Sigmoid colon (tissue), 7 donors: ENCODE measurements around the gene FBXW8. TPM values are rescaled to one million over a fixed set of nuclear protein-coding genes. Genes with fewer than 3 reads are reported as not detected.

ENCODE experiments used
- DNase-seq: peaks from one replicate; pipeline ENCODE4 v3.0.0-alpha.2; 2019
- H3K27ac ChIP-seq, 4 donors: fragments of 200-600 bp; sonication (generic); one replicate each; pipeline ENCODE4 v1.5.1; 2016 to 2019; ENCODE audit warnings: mild to moderate bottlenecking in 1 of 4
- H3K27me3 ChIP-seq, 3 donors: fragments of 200-600 bp; sonication (generic); one replicate each; pipeline ENCODE4 v1.5.1; 2019; ENCODE audit warnings: mild to moderate bottlenecking in 1 of 3
- H3K36me3 ChIP-seq, 4 donors: fragments of 200-600 bp; sonication (generic); one replicate each; pipeline ENCODE4 v1.5.1; 2016 to 2019
- H3K4me1 ChIP-seq, 4 donors: fragments of 200-600 bp; sonication (generic); one replicate each; pipeline ENCODE4 v1.5.1; 2017 to 2019
- H3K4me3 ChIP-seq, 4 donors: fragments of 200-600 bp; sonication (generic); one replicate each; pipeline ENCODE4 v1.5.1; 2017 to 2019; ENCODE audit warnings: mild to moderate bottlenecking in 2 of 4, moderate library complexity in 1 of 4
- H3K9me3 ChIP-seq, 4 donors: fragments of 200-600 bp in 3 of 4; sonication (generic) in 3 of 4; one replicate each; pipeline versions ENCODE4 v1.5.1 to v1.6.1; 2013 to 2019
- CTCF ChIP-seq, 4 experiments: fragments of 450-650 bp in 3 of 4; fragments of 200-600 bp in 1 of 4; IDR thresholded peaks; one replicate each; pipeline ENCODE4 v1.5.1; 2016 to 2019; ENCODE audit warnings: antibody characterized with exemption in 4 of 4, mild to moderate bottlenecking in 3 of 4, moderate library complexity in 2 of 4
- EP300 ChIP-seq, 4 donors: sonication (generic); formaldehyde crosslinking; IDR thresholded peaks; one replicate each; pipeline ENCODE4 v1.6.1; 2017; ENCODE audit warnings: antibody characterized with exemption in 4 of 4
- POLR2A ChIP-seq, 2 donors: fragments of 450-650 bp; IDR thresholded peaks; one replicate each; pipeline ENCODE4 v1.6.1; 2016; ENCODE audit warnings: antibody characterized with exemption in 2 of 2, mild to moderate bottlenecking in 2 of 2, moderate library complexity in 2 of 2
- POLR2AphosphoS5 ChIP-seq, 4 donors: sonication (generic); formaldehyde crosslinking; IDR thresholded peaks; one replicate each; pipeline ENCODE4 v1.6.1; 2017; ENCODE audit warnings: antibody characterized with exemption in 4 of 4
- WGBS, 2 donors: extraction: QIAGEN DNeasy Blood & Tissue Kit; methylation state at CpG; one replicate each; pipeline ENCODE4 v1.1.7; 2013; 5-methylcytosine and 5-hydroxymethylcytosine counted together
- intact Hi-C: fragments of 100-400 bp; cut with DNase I; formaldehyde crosslinking; loops from one replicate; pipeline ENCODE4 v1.15.1; 2023
- polyA plus RNA-seq, 3 donors: library from polyadenylated mRNA; stranded (reverse); fragments of 200-250 nt; gene quantifications; one replicate each; pipeline ENCODE4 v1.2.3, GENCODE V29; 2013
- total RNA-seq, 4 donors: library from RNA; depleted of rRNA; stranded (reverse); fragments of >200 nt; gene quantifications; one replicate each; pipeline ENCODE4 v1.1.0, GENCODE V29; 2016
- donor health status: healthy with polysubstance abuse.
- donor health status: Bipolar disorder and iron deficiency.
- donor health status: healthy.

FBXW8 gene
- total and polyA plus RNA-seq, 7 donors = 2.3 to 19.1 (median 7.7) TPM

DNA sequence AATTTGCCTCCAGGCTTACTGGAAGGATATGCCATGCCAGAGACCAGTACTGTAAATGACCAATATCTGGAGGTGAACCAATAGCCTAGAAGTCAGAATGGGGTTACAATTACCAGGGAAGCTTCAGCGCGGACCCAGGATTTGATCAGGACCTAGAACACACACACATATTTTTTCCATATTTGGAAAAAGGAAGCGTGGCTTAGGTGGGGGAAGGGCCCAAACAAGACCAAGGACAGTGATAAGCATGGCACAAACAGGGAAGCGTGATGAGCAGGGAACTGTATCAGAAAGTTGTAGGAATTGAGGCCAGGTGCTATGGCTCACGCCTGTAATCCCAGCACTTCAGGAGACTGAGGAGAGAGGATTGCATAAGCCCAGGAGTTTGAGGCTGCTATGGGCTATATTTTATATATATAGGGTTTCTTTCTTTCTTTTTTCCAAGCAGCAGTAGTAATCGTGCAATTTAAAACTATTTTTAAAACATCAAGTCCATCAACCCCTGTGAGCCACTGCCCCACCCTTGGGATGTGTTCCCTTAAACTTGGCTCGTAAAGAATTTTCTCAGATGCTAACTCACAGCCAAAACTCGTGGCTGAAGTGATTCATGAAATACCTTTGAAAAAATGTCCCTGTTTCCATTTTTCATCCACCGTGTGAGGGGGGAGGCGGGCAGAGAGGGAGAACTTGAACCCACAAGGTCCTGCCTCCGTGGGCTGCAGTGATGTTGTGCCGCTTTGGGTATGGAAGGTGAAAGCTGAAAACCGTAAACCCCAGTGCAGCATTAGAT, 46.2 kb upstream of the FBXW8 start:
- TF ChIP-seq EP300 (IDR thresholded peaks at IDR 0.05) (no peak), POLR2AphosphoS5 (IDR thresholded peaks at IDR 0.05) (no peak), CTCF (IDR thresholded peaks at IDR 0.05) (no peak), POLR2A (IDR thresholded peaks at IDR 0.05) (no peak)
- no peak for DNase-seq
- Histone ChIP-seq H3K27ac (no peak overlapping the region), H3K9me3 (no peaks in the 10 kb centered on the region), H3K4me1 (peaks cover 0 to 8% (median 0%) of the 10 kb centered on the region in 4 donors), H3K27me3 (peaks cover 0 to 17% (median 0%) of the 10 kb centered on the region in 3 donors), H3K4me3 (no peak overlapping the region), H3K36me3 (no peaks in the 10 kb centered on the region)
- 65 to 75% methylated on average over 13 of the region's 13 CpGs for WGBS, 2 donors
- intact Hi-C loops = no loop called here

DNA sequence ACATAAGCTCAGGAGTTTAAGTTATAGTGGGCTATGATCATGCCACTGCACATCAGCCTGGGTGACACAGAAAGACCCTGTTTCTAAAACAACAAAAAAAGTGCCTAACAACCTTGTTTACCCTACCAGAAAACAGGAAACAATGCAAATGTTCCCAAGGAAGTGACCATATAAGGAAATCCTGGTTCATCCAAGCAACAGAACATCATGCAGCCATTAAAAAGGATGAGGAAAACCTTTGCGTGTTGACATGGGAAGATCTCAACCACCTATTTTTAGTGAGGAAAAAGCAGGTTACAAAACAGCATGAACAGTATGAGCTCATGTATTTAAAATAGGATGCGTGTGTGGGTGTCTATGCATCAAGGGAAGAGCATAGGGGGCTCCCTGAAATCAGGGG, 43.2 kb upstream of the FBXW8 start:
- intact Hi-C loops = no loop called here
- H3K4me1 ChIP-seq = peaks cover 0 to 8% (median 0%) of the 10 kb centered on the region in 4 donors
- no peak overlapping the region for H3K27ac ChIP-seq
- 92 to 97% methylated on average over 2 of the region's 2 CpGs for WGBS, 2 donors
- no peaks in the 10 kb centered on the region for H3K9me3 ChIP-seq
- peaks cover 0 to 14% (median 0%) of the 10 kb centered on the region in 3 donors for H3K27me3 ChIP-seq
- no peak for DNase-seq
- TF ChIP-seq EP300 (IDR thresholded peaks at IDR 0.05) = no peak
- no peak for TF ChIP-seq CTCF (IDR thresholded peaks at IDR 0.05)
- TF ChIP-seq POLR2AphosphoS5 (IDR thresholded peaks at IDR 0.05) = no peak
- no peak for TF ChIP-seq POLR2A (IDR thresholded peaks at IDR 0.05)
- no peak overlapping the region for H3K4me3 ChIP-seq
- no peaks in the 10 kb centered on the region for H3K36me3 ChIP-seq

GRCh38 chr12:116870306-116870705, 40.4 kb upstream of the FBXW8 start:
- no peak for DNase-seq
- Histone ChIP-seq H3K4me3 (no peak overlapping the region), H3K4me1 (no peaks in the 10 kb centered on the region), H3K9me3 (peaks cover 0 to 8% (median 6%) of the 10 kb centered on the region in 4 donors), H3K27ac (no peak overlapping the region), H3K36me3 (no peaks in the 10 kb centered on the region), H3K27me3 (peaks cover 0 to 29% (median 8%) of the 10 kb centered on the region in 3 donors)
- intact Hi-C loops = no loop called here
- no peak for TF ChIP-seq POLR2A (IDR thresholded peaks at IDR 0.05)
- WGBS, 2 donors = 63 to 66% methylated on average over 4 of the region's 4 CpGs

DNA sequence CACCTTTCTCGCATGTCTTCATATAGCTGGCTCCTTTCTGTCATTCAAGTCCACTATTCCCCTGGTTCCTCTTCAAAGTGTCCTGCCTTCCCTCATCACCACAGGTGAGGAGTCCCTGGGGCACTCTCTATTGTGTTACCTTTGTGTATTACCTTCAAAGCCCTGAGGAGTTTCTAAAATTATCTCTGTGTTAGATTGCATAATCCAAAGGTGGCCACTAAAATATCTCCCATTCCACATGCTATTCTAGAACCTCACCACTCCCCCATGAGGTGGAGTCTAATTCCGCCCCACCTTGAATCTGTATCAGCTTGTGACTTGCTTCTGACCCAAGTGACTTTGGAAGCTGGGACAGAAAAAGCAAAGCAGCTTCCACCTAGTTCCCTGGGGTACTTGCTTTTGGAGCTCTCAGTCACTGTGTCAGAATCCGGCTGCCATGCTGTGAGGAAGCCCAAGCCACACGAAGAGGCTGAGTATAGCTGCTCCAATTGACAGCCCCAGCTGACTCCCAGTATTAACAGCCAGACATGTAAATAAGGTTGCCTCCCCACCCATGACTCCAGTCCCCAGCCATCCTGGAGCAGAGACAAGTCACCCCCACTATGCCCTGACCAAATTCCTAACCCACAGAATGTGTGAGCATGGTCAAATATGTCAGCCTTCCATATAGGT, 36.3 kb upstream of the FBXW8 start:
- no peak overlapping the region for H3K27ac ChIP-seq
- H3K9me3 ChIP-seq = peaks cover 0 to 8% (median 6%) of the 10 kb centered on the region in 4 donors
- no peak for DNase-seq
- H3K4me1 ChIP-seq = peaks cover 0 to 13% (median 10%) of the 10 kb centered on the region in 4 donors
- no peak for TF ChIP-seq CTCF (IDR thresholded peaks at IDR 0.05)
- no peak for TF ChIP-seq POLR2AphosphoS5 (IDR thresholded peaks at IDR 0.05)
- TF ChIP-seq EP300 (IDR thresholded peaks at IDR 0.05) = no peak
- TF ChIP-seq POLR2A (IDR thresholded peaks at IDR 0.05) = no peak
- no peaks in the 10 kb centered on the region for H3K36me3 ChIP-seq
- WGBS, 2 donors = 91 to 92% methylated on average over 4 of the region's 4 CpGs
- intact Hi-C loops = no loop called here
- H3K27me3 ChIP-seq = peaks cover 18 to 71% (median 47%) of the 10 kb centered on the region in 3 donors
- H3K4me3 ChIP-seq = no peak overlapping the region

GRCh38 chr12:116876151-116876869, 34.4 kb upstream of the FBXW8 start:
- no peak overlapping the region for H3K4me3 ChIP-seq
- WGBS, 2 donors = 32 to 47% methylated on average over 19 of the region's 19 CpGs
- no peak for DNase-seq
- peaks cover 0 to 29% (median 26%) of the 10 kb centered on the region in 4 donors for H3K4me1 ChIP-seq
- peaks cover 34 to 89% (median 65%) of the 10 kb centered on the region in 3 donors for H3K27me3 ChIP-seq
- peaks cover 0 to 8% (median 6%) of the 10 kb centered on the region in 4 donors for H3K9me3 ChIP-seq
- no peaks in the 10 kb centered on the region for H3K36me3 ChIP-seq
- intact Hi-C loops = no loop called here
- H3K27ac ChIP-seq = no peak overlapping the region
- no peak for TF ChIP-seq EP300 (IDR thresholded peaks at IDR 0.05)
- TF ChIP-seq POLR2A (IDR thresholded peaks at IDR 0.05) = no peak
- no peak for TF ChIP-seq CTCF (IDR thresholded peaks at IDR 0.05)
- TF ChIP-seq POLR2AphosphoS5 (IDR thresholded peaks at IDR 0.05) = no peak
